HCT116 (cell line): Measurements from ENCODE around the gene ACOD1. TPM values are rescaled to one million over a fixed set of nuclear protein-coding genes. Genes with fewer than 3 reads are reported as not detected.

ENCODE experiments used
- ATAC-seq: fragments of 200-7000 bp; cut with Tn5 transposase; 2 replicates; pipeline ENCODE4 v1.9.1; 2020; ENCODE audit warnings: mild to moderate bottlenecking, moderate library complexity
- BruUV-seq: library from RNA; stranded (reverse); fragments of 400-500 nt; replicated peaks from 2 replicates; lab custom pipeline; 2021; lab: Mats Ljungman, UMichigan
- CTCF ChIA-PET: fragments of 300-600 bp; sonication (Branson Sonifier 250); formaldehyde crosslinking; loops from one replicate; lab custom pipeline; 2021; ENCODE audit warnings: antibody characterized with exemption; lab: Charles Lee
- POLR2A ChIA-PET: fragments of 300-600, 350-600 bp; sonication (Branson Sonifier 250); formaldehyde crosslinking; loops from one replicate; lab custom pipeline; 2021; ENCODE audit warnings: antibody characterized with exemption; lab: Charles Lee
- RAD21 ChIA-PET, 2 experiments: fragments of 300-600 bp; sonication (Branson Sonifier 250); formaldehyde crosslinking; loops; one replicate each; lab custom pipeline; 2023; ENCODE audit warnings: low total read pairs in 2 of 2; ENCODE audit not compliant: uncharacterized antibody in 2 of 2, unreplicated experiment in 2 of 2, low non-redundant PET in 1 of 2; lab: Charles Lee
- DNase-seq: peaks from one replicate; pipeline ENCODE4 v3.0.0-alpha.2; 2010; ENCODE audit warnings: low read depth, low spot score
- H2AFZ ChIP-seq: fragments of 200-600 bp; shearing (Covaris generic), sonication (generic); 2 replicates; pipeline ENCODE4 v1.6.1; 2017; ENCODE audit warnings: low read depth, mixed run types, mixed read lengths, antibody characterized with exemption, low read length; ENCODE audit not compliant: poor library complexity, severe bottlenecking
- H3K27ac ChIP-seq: 2 replicates; pipeline ENCODE4 v1.5.1; 2012; ENCODE audit warnings: low read depth, low read length
- H3K27me3 ChIP-seq: fragments of 200-600 bp; sonication (generic); 2 replicates; pipeline ENCODE4 v1.6.1; 2016; ENCODE audit warnings: mixed run types, low read length, mixed read lengths; ENCODE audit not compliant: insufficient read depth
- H3K36me3 ChIP-seq, 2 experiments: fragments of 200-500 bp in 1 of 2; fragments of 200-600 bp in 1 of 2; sonication (Bioruptor generic) in 1 of 2; sonication (generic) in 1 of 2; 2 replicates each; pipeline versions ENCODE4 v1.5.1 to v1.6.1; 2014 to 2016; ENCODE audit warnings: low read length in 2 of 2, inconsistent platforms in 1 of 2, mixed read lengths in 1 of 2, mixed run types in 1 of 2; ENCODE audit not compliant: insufficient read depth in 2 of 2, control insufficient read depth in 1 of 2
- H3K4me1 ChIP-seq, 2 experiments: fragments of 200-600 bp in 1 of 2; sonication (generic) in 1 of 2; 2 replicates each; pipeline versions ENCODE4 v1.5.1 to v1.6.1; 2012 to 2017; ENCODE audit warnings: low read length in 2 of 2, inconsistent platforms in 1 of 2, mild to moderate bottlenecking in 1 of 2, mixed read lengths in 1 of 2, mixed run types in 1 of 2, moderate library complexity in 1 of 2; ENCODE audit not compliant: insufficient read depth in 2 of 2, control insufficient read depth in 1 of 2
- H3K4me2 ChIP-seq: fragments of 200-600 bp; sonication (generic); 2 replicates; pipeline ENCODE4 v1.6.1; 2017; ENCODE audit warnings: mixed run types, low read length, mixed read lengths
- H3K4me3 ChIP-seq, 2 experiments: fragments of 200-600 bp in 1 of 2; sonication (generic) in 1 of 2; replicated peaks in 1 of 2; 2 replicates each; pipeline ENCODE4 v1.5.1; 2011 to 2016; ENCODE audit warnings: low read length in 2 of 2, control low read depth in 1 of 2, low read depth in 1 of 2, mild to moderate bottlenecking in 1 of 2, mixed read lengths in 1 of 2, mixed run types in 1 of 2
- H3K79me2 ChIP-seq: fragments of 200-600 bp; sonication (generic); 2 replicates; pipeline ENCODE4 v1.6.1; 2017; ENCODE audit warnings: mild to moderate bottlenecking, mixed run types, low read length, moderate library complexity, mixed read lengths; ENCODE audit not compliant: insufficient read depth
- H3K9ac ChIP-seq: fragments of 200-600 bp; sonication (generic); 2 replicates; pipeline ENCODE4 v1.6.1; 2016; ENCODE audit warnings: low read length, mixed read lengths
- H3K9me2 ChIP-seq: fragments of 200-600 bp; sonication (generic), shearing (Covaris generic); 2 replicates; pipeline ENCODE4 v1.6.1; 2017; ENCODE audit warnings: mixed run types, mild to moderate bottlenecking, moderate library complexity; ENCODE audit not compliant: insufficient read depth
- H3K9me3 ChIP-seq, 2 experiments: fragments of 200-500 bp in 1 of 2; fragments of 200-600 bp in 1 of 2; sonication (Bioruptor generic) in 1 of 2; sonication (generic) in 1 of 2; 2 replicates each; pipeline ENCODE4 v1.6.1; 2014 to 2017; ENCODE audit warnings: low read length in 2 of 2, mixed read lengths in 2 of 2, inconsistent platforms in 1 of 2, low read depth in 1 of 2, mild to moderate bottlenecking in 1 of 2, mixed run types in 1 of 2, moderate library complexity in 1 of 2; ENCODE audit not compliant: control insufficient read depth in 1 of 2, insufficient read depth in 1 of 2
- H4K20me1 ChIP-seq: fragments of 200-600 bp; sonication (generic), shearing (Covaris generic); 2 replicates; pipeline ENCODE4 v1.6.1; 2017; ENCODE audit warnings: mixed run types, mild to moderate bottlenecking, moderate library complexity; ENCODE audit not compliant: insufficient read depth
- ATF3 ChIP-seq: IDR thresholded peaks from 2 replicates; pipeline ENCODE4 v1.6.1; 2012
- CBX3 ChIP-seq: IDR thresholded peaks from 2 replicates; pipeline ENCODE4 v1.6.1; 2012; ENCODE audit warnings: low read depth
- EGR1 ChIP-seq: IDR thresholded peaks from 2 replicates; pipeline ENCODE4 v1.6.1; 2012; ENCODE audit warnings: low read depth
- ELF1 ChIP-seq: IDR thresholded peaks from 2 replicates; pipeline ENCODE4 v1.6.1; 2012; ENCODE audit warnings: low read depth, borderline replicate concordance
- EZH2 ChIP-seq: fragments of 200-600 bp; sonication (generic); IDR thresholded peaks from 2 replicates; pipeline ENCODE4 v1.6.1; 2017; ENCODE audit warnings: antibody characterized with exemption, mixed run types
- FOSL1 ChIP-seq: IDR thresholded peaks from 2 replicates; pipeline ENCODE4 v1.6.1; 2012; ENCODE audit warnings: low read depth
- POLR2A ChIP-seq: IDR thresholded peaks from 2 replicates; pipeline ENCODE4 v1.7.0; 2011; ENCODE audit warnings: borderline replicate concordance; ENCODE audit not compliant: insufficient read depth, insufficient read length; ENCODE audit errors: extremely low read depth
- POLR2AphosphoS5 ChIP-seq: IDR thresholded peaks from 2 replicates; pipeline ENCODE4 v1.6.1; 2011; ENCODE audit warnings: mild to moderate bottlenecking, low read depth, low read length, moderate library complexity
- RAD21 ChIP-seq: IDR thresholded peaks from 2 replicates; pipeline ENCODE4 v1.6.1; 2012; ENCODE audit warnings: low read depth, mild to moderate bottlenecking
- REST ChIP-seq: IDR thresholded peaks from 2 replicates; pipeline ENCODE4 v1.6.1; 2012; ENCODE audit warnings: low read depth
- SIN3A ChIP-seq: IDR thresholded peaks from 2 replicates; pipeline ENCODE4 v1.6.1; 2012; ENCODE audit warnings: low read depth
- SRF ChIP-seq: IDR thresholded peaks from 2 replicates; pipeline ENCODE4 v1.6.1; 2012; ENCODE audit warnings: low read depth
- TCF7L2 ChIP-seq: IDR thresholded peaks from 2 replicates; pipeline ENCODE4 v1.7.0; 2011; ENCODE audit warnings: borderline replicate concordance, inconsistent platforms; ENCODE audit not compliant: insufficient read depth, insufficient read length; ENCODE audit errors: extremely low read depth
- YY1 ChIP-seq: IDR thresholded peaks from 2 replicates; pipeline ENCODE4 v1.6.1; 2011; ENCODE audit warnings: low read length, low read depth, moderate library complexity, mild to moderate bottlenecking; ENCODE audit not compliant: insufficient replicate concordance; ENCODE audit errors: extremely low read depth
- ZBTB33 ChIP-seq: IDR thresholded peaks from 2 replicates; pipeline ENCODE4 v1.6.1; 2011; ENCODE audit warnings: mild to moderate bottlenecking, low read length, moderate library complexity; ENCODE audit not compliant: insufficient replicate concordance; ENCODE audit errors: extremely low read depth
- ZFX ChIP-seq: fragments of 450-650 bp; IDR thresholded peaks from 2 replicates; pipeline ENCODE4 v1.6.1; 2017
- ZNF274 ChIP-seq: fragments of 200-500 bp; sonication (Bioruptor generic); IDR thresholded peaks from 2 replicates; pipeline ENCODE4 v1.6.1; 2014; ENCODE audit warnings: mild to moderate bottlenecking, low read depth, low read length, inconsistent platforms
- intact Hi-C: fragments of 100-400 bp; cut with micrococcal nuclease; formaldehyde crosslinking; loops from 2 replicates; pipeline ENCODE4 v1.10.0; 2022
- total RNA-seq: library from RNA; stranded (reverse); gene quantifications from one replicate; pipeline ENCODE4 v1.2.1, GENCODE V29; 2021; ENCODE audit not compliant: unreplicated experiment
- TF ChIP-seq, protein P1 (sequence below): IDR thresholded peaks from 2 replicates; pipeline ENCODE4 v1.6.1; 2012
- TF ChIP-seq, protein P2 (sequence below), 3 experiments: fragments of 200-600 bp in 1 of 3; sonication (generic) in 1 of 3; IDR thresholded peaks in 2 of 3; conservative IDR thresholded peaks in 1 of 3; 2 replicates each; pipeline ENCODE4 v1.5.1; 2012 to 2017; ENCODE audit warnings: low read depth in 2 of 3, low read length in 2 of 3, antibody characterized with exemption in 1 of 3, borderline replicate concordance in 1 of 3, control low read depth in 1 of 3, mild to moderate bottlenecking in 1 of 3, mixed read lengths in 1 of 3, mixed run types in 1 of 3, moderate library complexity in 1 of 3; ENCODE audit not compliant: insufficient read depth in 1 of 3

Gene ACOD1
- total RNA-seq, 1 experiment from 2014 or later: not detected

DNA sequence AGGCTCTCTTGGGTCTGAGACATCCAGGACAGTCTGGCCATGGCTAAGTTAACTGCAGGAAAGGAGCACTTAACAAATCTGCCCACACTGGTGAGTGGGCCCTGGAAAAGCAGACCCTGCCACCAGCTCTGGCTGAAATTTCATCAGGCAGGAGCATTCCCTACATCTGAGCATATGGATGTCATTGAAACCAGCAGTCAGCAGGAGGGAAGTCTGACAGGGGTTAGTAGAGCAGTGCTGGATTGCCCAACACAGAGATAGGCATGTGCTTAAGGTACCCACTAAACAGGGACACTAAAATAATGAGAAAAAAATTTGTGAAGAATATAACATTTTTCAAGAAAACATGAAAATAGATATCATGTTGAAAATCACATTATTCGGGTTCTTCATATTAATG is 13.6 kb upstream of the ACOD1 start (continued):
- TF ChIP-seq ELF1: no peak

DNA sequence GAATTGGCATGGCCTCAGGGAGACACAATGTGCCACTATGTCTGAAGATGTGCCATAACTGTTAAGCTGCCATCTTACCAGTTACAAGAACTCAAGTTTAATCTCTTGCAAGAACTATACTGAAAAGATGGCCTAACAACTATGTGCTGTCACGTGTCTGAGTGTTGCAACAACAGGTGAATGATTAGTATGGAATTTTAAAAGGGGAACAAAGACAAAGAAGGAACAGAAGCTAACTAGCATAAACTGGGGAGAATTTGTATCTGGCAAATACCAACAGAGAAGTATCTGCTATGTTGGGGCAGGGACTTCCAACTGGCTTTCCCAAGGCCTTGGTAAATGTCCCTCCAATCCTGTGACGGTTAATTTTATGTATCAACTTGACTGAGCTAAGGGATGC is 11.5 kb upstream of the ACOD1 start:
- ChIA-PET RAD21 (interaction anchor here in 1 of 2 experiments (0.6 kb wide), 1 partner anchor 297 kb away, joined by 3 read pairs; no protein-coding TSS in a partner anchor), POLR2A (no interaction called here), CTCF (no interaction called here)
- H3K4me3 ChIP-seq: no peak overlapping the region
- BruUV-seq: no TSS peak
- peaks cover 0 to 7% of the 10 kb centered on the region in 2 experiments; a peak in 1 of 4 replicates for H3K4me1 ChIP-seq
- H3K36me3 ChIP-seq: no peaks in the 10 kb centered on the region
- H3K4me2 ChIP-seq: no peak overlapping the region
- no peak overlapping the region for H3K27ac ChIP-seq
- DNase-seq: no peak
- no peaks in the 10 kb centered on the region for H3K9me3 ChIP-seq
- H3K9me2 ChIP-seq: no peaks in the 10 kb centered on the region
- no peak overlapping the region for H2AFZ ChIP-seq
- no peak overlapping the region for H3K9ac ChIP-seq
- no peaks in the 10 kb centered on the region for H4K20me1 ChIP-seq
- ATAC-seq: no peak
- intact Hi-C loops: no loop called here
- no peaks in the 10 kb centered on the region for H3K27me3 ChIP-seq
- H3K79me2 ChIP-seq: no peaks in the 10 kb centered on the region
- TF ChIP-seq TCF7L2 (no peak), FOSL1 (no peak), POLR2A (no peak), RAD21 (no peak), CBX3 (no peak), EZH2 (no peak), ELF1 (no peak), ATF3 (no peak), SIN3A (no peak), ZFX (no peak), ZNF274 (no peak), EGR1 (no peak), REST (no peak), SRF (no peak), POLR2AphosphoS5 (no peak), ZBTB33 (no peak), YY1 (no peak)
- TF ChIP-seq, protein P1, sequence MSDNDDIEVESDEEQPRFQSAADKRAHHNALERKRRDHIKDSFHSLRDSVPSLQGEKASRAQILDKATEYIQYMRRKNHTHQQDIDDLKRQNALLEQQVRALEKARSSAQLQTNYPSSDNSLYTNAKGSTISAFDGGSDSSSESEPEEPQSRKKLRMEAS: no peak
- TF ChIP-seq, protein P2, sequence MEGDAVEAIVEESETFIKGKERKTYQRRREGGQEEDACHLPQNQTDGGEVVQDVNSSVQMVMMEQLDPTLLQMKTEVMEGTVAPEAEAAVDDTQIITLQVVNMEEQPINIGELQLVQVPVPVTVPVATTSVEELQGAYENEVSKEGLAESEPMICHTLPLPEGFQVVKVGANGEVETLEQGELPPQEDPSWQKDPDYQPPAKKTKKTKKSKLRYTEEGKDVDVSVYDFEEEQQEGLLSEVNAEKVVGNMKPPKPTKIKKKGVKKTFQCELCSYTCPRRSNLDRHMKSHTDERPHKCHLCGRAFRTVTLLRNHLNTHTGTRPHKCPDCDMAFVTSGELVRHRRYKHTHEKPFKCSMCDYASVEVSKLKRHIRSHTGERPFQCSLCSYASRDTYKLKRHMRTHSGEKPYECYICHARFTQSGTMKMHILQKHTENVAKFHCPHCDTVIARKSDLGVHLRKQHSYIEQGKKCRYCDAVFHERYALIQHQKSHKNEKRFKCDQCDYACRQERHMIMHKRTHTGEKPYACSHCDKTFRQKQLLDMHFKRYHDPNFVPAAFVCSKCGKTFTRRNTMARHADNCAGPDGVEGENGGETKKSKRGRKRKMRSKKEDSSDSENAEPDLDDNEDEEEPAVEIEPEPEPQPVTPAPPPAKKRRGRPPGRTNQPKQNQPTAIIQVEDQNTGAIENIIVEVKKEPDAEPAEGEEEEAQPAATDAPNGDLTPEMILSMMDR (IDR thresholded peaks at IDR 0.05 in 2 of 3, conservative IDR thresholded peaks at IDR 0.05 in 1 of 3; ENCODE audit: borderline replicate concordance in 1 of 3, insufficient read depth in 1 of 3, low read depth in 2 of 3, low read length in 2 of 3): no peak
